IMR-90 (cell line): ENCODE data around the gene FXYD1.

Experiments used
- MXI1 ChIP-seq: IDR thresholded peaks from 2 replicates; pipeline ENCODE4 v1.6.1; 2012; ENCODE audit warnings: low read depth, mild to moderate bottlenecking, low read length, moderate library complexity, borderline replicate concordance
- POLR2A ChIP-seq: IDR thresholded peaks from 2 replicates; pipeline ENCODE4 v1.6.1; 2012; ENCODE audit warnings: mild to moderate bottlenecking, low read depth, low read length
- RCOR1 ChIP-seq: IDR thresholded peaks from 2 replicates; pipeline ENCODE4 v1.6.1; 2012; ENCODE audit warnings: mild to moderate bottlenecking, low read length, improper control_type of control experiment; ENCODE audit not compliant: insufficient replicate concordance
- RFX5 ChIP-seq: IDR thresholded peaks from 2 replicates; pipeline ENCODE4 v1.8.0; 2012; ENCODE audit warnings: low read depth, mild to moderate bottlenecking, low read length, moderate library complexity
- TF ChIP-seq, protein P1 (sequence below): conservative IDR thresholded peaks from 2 replicates; pipeline ENCODE4 v1.5.1; 2012; ENCODE audit warnings: mild to moderate bottlenecking, low read depth, low read length, improper control_type of control experiment

DNA sequence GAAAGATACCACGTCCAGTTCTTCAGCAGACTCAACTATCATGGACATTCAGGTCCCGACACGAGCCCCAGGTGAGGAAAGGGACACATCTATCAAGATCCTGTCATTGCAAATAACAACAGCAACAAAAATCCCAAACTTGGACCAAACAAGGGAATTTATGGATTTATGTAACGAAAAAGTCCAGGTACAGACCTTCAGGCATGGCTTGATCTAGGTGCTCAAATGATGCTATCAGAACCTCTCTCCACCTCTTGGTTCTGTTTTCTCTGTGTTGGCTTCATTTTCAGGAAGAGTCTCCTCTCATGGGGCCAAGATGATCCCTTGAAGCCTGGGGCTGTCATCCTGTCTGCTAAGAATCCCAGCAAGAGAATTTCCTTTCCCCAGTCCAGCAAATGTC, 18.8 kb downstream of the FXYD1 start:
- TF ChIP-seq RCOR1 (no peak), RFX5 (no peak), POLR2A (no peak), MXI1 (no peak)
- TF ChIP-seq, protein P1, sequence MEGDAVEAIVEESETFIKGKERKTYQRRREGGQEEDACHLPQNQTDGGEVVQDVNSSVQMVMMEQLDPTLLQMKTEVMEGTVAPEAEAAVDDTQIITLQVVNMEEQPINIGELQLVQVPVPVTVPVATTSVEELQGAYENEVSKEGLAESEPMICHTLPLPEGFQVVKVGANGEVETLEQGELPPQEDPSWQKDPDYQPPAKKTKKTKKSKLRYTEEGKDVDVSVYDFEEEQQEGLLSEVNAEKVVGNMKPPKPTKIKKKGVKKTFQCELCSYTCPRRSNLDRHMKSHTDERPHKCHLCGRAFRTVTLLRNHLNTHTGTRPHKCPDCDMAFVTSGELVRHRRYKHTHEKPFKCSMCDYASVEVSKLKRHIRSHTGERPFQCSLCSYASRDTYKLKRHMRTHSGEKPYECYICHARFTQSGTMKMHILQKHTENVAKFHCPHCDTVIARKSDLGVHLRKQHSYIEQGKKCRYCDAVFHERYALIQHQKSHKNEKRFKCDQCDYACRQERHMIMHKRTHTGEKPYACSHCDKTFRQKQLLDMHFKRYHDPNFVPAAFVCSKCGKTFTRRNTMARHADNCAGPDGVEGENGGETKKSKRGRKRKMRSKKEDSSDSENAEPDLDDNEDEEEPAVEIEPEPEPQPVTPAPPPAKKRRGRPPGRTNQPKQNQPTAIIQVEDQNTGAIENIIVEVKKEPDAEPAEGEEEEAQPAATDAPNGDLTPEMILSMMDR, result no peak
